ENCODE measurements around the gene SH2D4B. TPM values are rescaled to one million over a fixed set of nuclear protein-coding genes. Genes with fewer than 3 reads are reported as not detected.
"Not testable (repeated sequence)": the region's sequence is repeated elsewhere in the genome, so short reads cannot be mapped to it uniquely, and the experiment has no call there.

The SH2D4B gene
- total RNA-seq, 2 experiments from 2014 or later, result 0.16 to 0.31 TPM

- Mint-ChIP-seq H3K27me3 (no peaks in the 10 kb centered on the region), H3K9me3 (no peaks in the 10 kb centered on the region), H3K4me3 (no peak overlapping the region), H3K4me1 (ENCODE audit: low read depth) (no peaks in the 10 kb centered on the region), H3K36me3 (ENCODE audit: low read depth) (no peaks in the 10 kb centered on the region), H3K27ac (no peak overlapping the region)
- Histone ChIP-seq H3K36me3 (ENCODE audit: insufficient read depth, low read length) (no peaks in the 10 kb centered on the region), H3K9me3 (ENCODE audit: control insufficient read depth in 1 of 2, insufficient read depth in 1 of 2, low read length in 2 of 2) (no peaks in the 10 kb centered on the region), H3K4me1 (ENCODE audit: insufficient read depth, low read length) (peaks cover 3% of the 10 kb centered on the region), H3K4me3 (ENCODE audit: low read length) (no peak overlapping the region), H3K27ac (ENCODE audit: low read depth in 1 of 2, low read length in 2 of 2) (no peak overlapping the region), H3K27me3 (ENCODE audit: control insufficient read depth in 1 of 2, insufficient read depth in 2 of 2, low read length in 2 of 2) (no peaks in the 10 kb centered on the region)
- no peak for TF ChIP-seq CTCF (IDR thresholded peaks at IDR 0.05)
- ChIA-PET CTCF (no interaction called here), POLR2A (no interaction called here)
- peak in 1 of 14 experiments; percentile 8 for DNase-seq
- ATAC-seq (ENCODE audit: poor library complexity), result no peak
- intact Hi-C loops (cut with DNase I, micrococcal nuclease), result no loop called here
These were observed 5.1 kb downstream of the SH2D4B start for GRCh38 chr10:80542652-80543318.

GRCh38 chr10:80543319-80543672 lies 5.6 kb downstream of the SH2D4B start:
- CTCF ChIA-PET; POLR2A ChIA-PET; H3K4me3 Mint-ChIP-seq; H3K36me3 Mint-ChIP-seq (ENCODE audit: low read depth); H3K9me3 ChIP-seq (ENCODE audit: control insufficient read depth in 1 of 2, insufficient read depth in 1 of 2, low read length in 2 of 2); H3K27ac ChIP-seq (ENCODE audit: low read depth in 1 of 2, low read length in 2 of 2); H3K4me1 ChIP-seq (ENCODE audit: insufficient read depth, low read length); H3K27me3 ChIP-seq (ENCODE audit: control insufficient read depth in 1 of 2, insufficient read depth in 2 of 2, low read length in 2 of 2); DNase-seq; intact Hi-C loops (cut with DNase I, micrococcal nuclease); H3K9me3 Mint-ChIP-seq; ATAC-seq (ENCODE audit: poor library complexity); H3K4me1 Mint-ChIP-seq (ENCODE audit: low read depth); H3K27me3 Mint-ChIP-seq; H3K27ac Mint-ChIP-seq; H3K4me3 ChIP-seq (ENCODE audit: low read length); H3K36me3 ChIP-seq (ENCODE audit: insufficient read depth, low read length): not testable (repeated sequence)

GRCh38 chr10:80544316-80544953 lies 6.7 kb downstream of the SH2D4B start:
- Histone ChIP-seq H3K9me3 (ENCODE audit: control insufficient read depth in 1 of 2, insufficient read depth in 1 of 2, low read length in 2 of 2) (no peaks in the 10 kb centered on the region), H3K4me3 (ENCODE audit: low read length) (no peak overlapping the region), H3K27me3 (ENCODE audit: control insufficient read depth in 1 of 2, insufficient read depth in 2 of 2, low read length in 2 of 2) (no peaks in the 10 kb centered on the region), H3K27ac (ENCODE audit: low read depth in 1 of 2, low read length in 2 of 2) (no peak overlapping the region), H3K36me3 (ENCODE audit: insufficient read depth, low read length) (no peaks in the 10 kb centered on the region), H3K4me1 (ENCODE audit: insufficient read depth, low read length) (peaks cover 3% of the 10 kb centered on the region)
- intact Hi-C loops (cut with DNase I, micrococcal nuclease), result no loop called here
- TF ChIP-seq CTCF (IDR thresholded peaks at IDR 0.05), result no peak
- Mint-ChIP-seq H3K27ac (no peak overlapping the region), H3K4me3 (no peak overlapping the region), H3K36me3 (ENCODE audit: low read depth) (no peaks in the 10 kb centered on the region), H3K4me1 (ENCODE audit: low read depth) (no peaks in the 10 kb centered on the region), H3K27me3 (peaks cover 3% of the 10 kb centered on the region), H3K9me3 (no peaks in the 10 kb centered on the region)
- ChIA-PET POLR2A (no interaction called here), CTCF (no interaction called here)
- DNase-seq (no peak), ATAC-seq (ENCODE audit: poor library complexity) (no peak)
